Vagina (tissue), 2 donors: ENCODE measurements around the gene FCHO1. TPM values are rescaled to one million over a fixed set of nuclear protein-coding genes. Genes with fewer than 3 reads are reported as not detected.

Experiments
- DNase-seq, 2 donors: peaks; one replicate each; pipeline ENCODE4 v3.0.0-alpha.2; 2017; ENCODE audit errors: extremely low spot score in 2 of 2
- H3K27ac ChIP-seq: fragments of 200-600 bp; sonication (generic); one replicate; pipeline ENCODE4 v1.5.1; 2019
- H3K27me3 ChIP-seq: fragments of 200-600 bp; sonication (generic); one replicate; pipeline ENCODE4 v1.5.1; 2019
- H3K36me3 ChIP-seq, 2 donors: fragments of 200-600 bp; sonication (generic); one replicate each; pipeline ENCODE4 v1.5.1; 2017 to 2019
- H3K4me1 ChIP-seq: fragments of 200-600 bp; sonication (generic); one replicate; pipeline ENCODE4 v1.5.1; 2019
- H3K4me3 ChIP-seq, 2 donors: fragments of 200-600 bp; sonication (generic); 1 replicate in 1 of 2; 2 replicates in 1 of 2; pipeline ENCODE4 v1.5.1; 2016 to 2019
- H3K9me3 ChIP-seq: fragments of 200-600 bp; sonication (generic); one replicate; pipeline ENCODE4 v1.5.1; 2019
- CTCF ChIP-seq, 3 experiments: fragments of 450-650 bp in 2 of 3; fragments of 200-600 bp in 1 of 3; sonication (generic) in 1 of 3; IDR thresholded peaks; one replicate each; pipeline ENCODE4 v1.5.1; 2017 to 2019; ENCODE audit warnings: antibody characterized with exemption in 3 of 3, mild to moderate bottlenecking in 2 of 3, moderate library complexity in 2 of 3
- POLR2A ChIP-seq, 2 donors: fragments of 450-650 bp; IDR thresholded peaks; one replicate each; pipeline ENCODE4 v1.6.1; 2017; ENCODE audit warnings: antibody characterized with exemption in 2 of 2, mild to moderate bottlenecking in 2 of 2, moderate library complexity in 2 of 2
- POLR2AphosphoS5 ChIP-seq, 2 donors: sonication (generic); formaldehyde crosslinking; IDR thresholded peaks; one replicate each; pipeline ENCODE4 v1.9.0; 2017; ENCODE audit warnings: antibody characterized with exemption in 2 of 2, mild to moderate bottlenecking in 2 of 2, low read depth in 1 of 2; ENCODE audit not compliant: insufficient read depth in 1 of 2
- intact Hi-C: fragments of 100-400 bp; cut with DNase I; formaldehyde crosslinking; loops from one replicate; pipeline ENCODE4 v1.15.1; 2023
- total RNA-seq: library from RNA; depleted of rRNA; stranded (reverse); fragments of >200 nt; gene quantifications from one replicate; pipeline ENCODE4 v1.2.3, GENCODE V29; 2016

FCHO1 gene
- 12.3 TPM for total RNA-seq

- no peak for TF ChIP-seq CTCF (IDR thresholded peaks at IDR 0.05)
- no peak for TF ChIP-seq POLR2A (IDR thresholded peaks at IDR 0.05)
- TF ChIP-seq POLR2AphosphoS5 (IDR thresholded peaks at IDR 0.05; ENCODE audit: insufficient read depth in 1 of 2, low read depth in 1 of 2), result peak in 1 of 2 donors; percentile 20
- Histone ChIP-seq H3K36me3 (no peaks in the 10 kb centered on the region), H3K9me3 (no peaks in the 10 kb centered on the region), H3K27ac (peak within 1 kb of the TSS; percentile 36), H3K27me3 (no peaks in the 10 kb centered on the region), H3K4me1 (peaks cover 4% of the 10 kb centered on the region), H3K4me3 (peak within 1 kb of the TSS in 1 of 2 donors; percentile 20)
- intact Hi-C loops, result no loop called here
- DNase-seq, result no peak
These were observed at the start of gene FCHO1 for GRCh38 chr19:17751103-17751911. Gene FCHO1, plus strand, starts transcription at chr19:17751477. Its CDS starts 3,688 bp downstream, at chr19:17755165.

- no peak for DNase-seq
- Histone ChIP-seq H3K4me3 (no peak overlapping the region), H3K27ac (no peak overlapping the region), H3K36me3 (no peaks in the 10 kb centered on the region), H3K9me3 (no peaks in the 10 kb centered on the region), H3K4me1 (no peaks in the 10 kb centered on the region), H3K27me3 (no peaks in the 10 kb centered on the region)
- peak; percentile 48 to 75 (median 59) for TF ChIP-seq CTCF (IDR thresholded peaks at IDR 0.05)
- no peak for TF ChIP-seq POLR2AphosphoS5 (IDR thresholded peaks at IDR 0.05; ENCODE audit: insufficient read depth in 1 of 2, low read depth in 1 of 2)
- TF ChIP-seq POLR2A (IDR thresholded peaks at IDR 0.05), result no peak
- intact Hi-C loops, result no loop called here
These were observed 47.3 kb upstream of the FCHO1 start for GRCh38 chr19:17703824-17704463.

GRCh38 chr19:17706750-17707181, 44.5 kb upstream of the FCHO1 start:
- no peak for DNase-seq
- no peaks in the 10 kb centered on the region for H3K27me3 ChIP-seq
- H3K4me1 ChIP-seq, result no peaks in the 10 kb centered on the region
- intact Hi-C loops, result no loop called here
- no peak overlapping the region for H3K27ac ChIP-seq
- no peaks in the 10 kb centered on the region for H3K36me3 ChIP-seq
- H3K4me3 ChIP-seq, result no peak overlapping the region
- TF ChIP-seq POLR2A (IDR thresholded peaks at IDR 0.05), result no peak
- no peak for TF ChIP-seq POLR2AphosphoS5 (IDR thresholded peaks at IDR 0.05; ENCODE audit: insufficient read depth in 1 of 2, low read depth in 1 of 2)
- TF ChIP-seq CTCF (IDR thresholded peaks at IDR 0.05), result no peak
- no peaks in the 10 kb centered on the region for H3K9me3 ChIP-seq

- intact Hi-C loops, result no loop called here
- H3K4me3 ChIP-seq, result no peak overlapping the region
- no peaks in the 10 kb centered on the region for H3K36me3 ChIP-seq
- no peaks in the 10 kb centered on the region for H3K27me3 ChIP-seq
- no peak overlapping the region for H3K27ac ChIP-seq
- H3K9me3 ChIP-seq, result no peaks in the 10 kb centered on the region
- H3K4me1 ChIP-seq, result peaks cover 1% of the 10 kb centered on the region
- DNase-seq, result no peak
- no peak for TF ChIP-seq POLR2AphosphoS5 (IDR thresholded peaks at IDR 0.05; ENCODE audit: insufficient read depth in 1 of 2, low read depth in 1 of 2)
- TF ChIP-seq POLR2A (IDR thresholded peaks at IDR 0.05), result no peak
- TF ChIP-seq CTCF (IDR thresholded peaks at IDR 0.05), result no peak
These were observed 39.4 kb upstream of the FCHO1 start for GRCh38 chr19:17711851-17712250.
